GM19395 (cell line): ENCODE results near the gene WDR89.
"Not testable (repeated sequence)": the region's sequence is repeated elsewhere in the genome, so short reads cannot be mapped to it uniquely, and the experiment has no call there.

Experiments
- ATAC-seq: cut with Tn5 transposase; IDR thresholded peaks from one replicate; pipeline ENCODE4 v1.9.1; 2021; ENCODE audit warnings: mild to moderate bottlenecking, moderate library complexity; ENCODE audit not compliant: unreplicated experiment

WDR89 gene

GRCh38 chr14:63641473-63642228 lies at the start of gene WDR89:
TSS of gene WDR89 (minus strand) at chr14:63641871. CDS start at chr14:63599942, 41,929 bp downstream.
- ATAC-seq = peak; percentile 86

- no peak for ATAC-seq
Measured at GRCh38 chr14:63689132-63689531, 47.5 kb upstream of the WDR89 start.

- ATAC-seq = no peak
Measured at GRCh38 chr14:63686926-63687325, 45.3 kb upstream of the WDR89 start.

GRCh38 chr14:63685401-63685800 lies 43.7 kb upstream of the WDR89 start:
- ATAC-seq = no peak

- ATAC-seq = no peak
Measured at GRCh38 chr14:63682727-63683593, 41.3 kb upstream of the WDR89 start.

- no peak for ATAC-seq
Measured at GRCh38 chr14:63678536-63678935, 36.9 kb upstream of the WDR89 start.

GRCh38 chr14:63677891-63678379 lies 36.3 kb upstream of the WDR89 start:
- no peak for ATAC-seq

GRCh38 chr14:63676615-63677014 lies 34.9 kb upstream of the WDR89 start:
- ATAC-seq = no peak

- ATAC-seq = no peak
Measured at GRCh38 chr14:63673886-63674497, 32.3 kb upstream of the WDR89 start.

GRCh38 chr14:63673255-63673654 lies 31.6 kb upstream of the WDR89 start:
- ATAC-seq = no peak

GRCh38 chr14:63672417-63673180 lies 30.9 kb upstream of the WDR89 start:
- peak; percentile 82 for ATAC-seq

- ATAC-seq = peak; percentile 27
Measured at GRCh38 chr14:63671987-63672386, 30.3 kb upstream of the WDR89 start.

- no peak for ATAC-seq
Measured at GRCh38 chr14:63670692-63671091, 29.0 kb upstream of the WDR89 start.

- ATAC-seq = no peak
Measured at GRCh38 chr14:63666335-63666734, 24.7 kb upstream of the WDR89 start.

- ATAC-seq = no peak
Measured at GRCh38 chr14:63663428-63664341, 22.0 kb upstream of the WDR89 start.

GRCh38 chr14:63662776-63663175 lies 21.1 kb upstream of the WDR89 start:
- ATAC-seq = no peak

GRCh38 chr14:63661881-63662280 lies 20.2 kb upstream of the WDR89 start:
- ATAC-seq = not testable (repeated sequence)

GRCh38 chr14:63659726-63660125 lies 18.1 kb upstream of the WDR89 start:
- no peak for ATAC-seq

GRCh38 chr14:63656194-63656593 lies 14.5 kb upstream of the WDR89 start:
- ATAC-seq = no peak

- ATAC-seq = no peak
Measured at GRCh38 chr14:63654936-63655335, 13.3 kb upstream of the WDR89 start.
